Measurements from ENCODE around the gene AGBL1. TPM values are rescaled to one million over a fixed set of nuclear protein-coding genes. Genes with fewer than 3 reads are reported as not detected.

The AGBL1 gene
- total RNA-seq, 3 donors from 2014 or later (not counting 1 experiment from before 2014, with no cell fraction given): not detected

DNA sequence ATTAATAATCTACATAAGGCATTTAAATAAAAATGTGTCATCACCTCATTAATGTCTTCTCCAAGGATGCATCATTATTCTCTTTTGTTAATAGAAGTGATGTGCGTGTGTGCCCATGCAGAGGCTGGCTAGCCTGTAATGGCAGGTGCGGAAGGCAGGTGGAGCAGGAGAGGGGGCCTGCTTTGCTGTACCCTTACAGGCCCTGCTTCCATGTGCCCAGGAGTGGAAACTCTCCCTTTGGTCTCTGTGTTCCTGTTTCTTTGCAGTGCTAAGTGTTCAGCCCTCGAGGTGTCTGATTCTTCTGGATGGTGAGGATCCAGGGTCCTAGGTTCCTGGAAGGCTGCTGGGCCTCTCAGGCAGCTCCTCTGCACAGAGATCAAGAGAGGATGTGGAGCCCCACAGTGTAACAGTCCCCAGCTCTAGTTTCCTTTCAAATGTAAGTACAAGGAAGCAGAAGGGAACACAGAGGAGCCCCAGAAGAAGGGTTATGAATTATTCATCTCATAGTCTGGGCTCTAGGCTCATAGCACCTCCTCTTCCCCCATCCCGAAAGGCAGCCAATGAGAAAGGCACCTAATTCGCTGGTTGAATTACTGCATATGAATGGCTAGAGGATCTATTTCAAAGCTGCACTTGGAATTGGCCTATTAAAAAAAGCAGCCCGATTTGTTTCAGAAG, 39.2 kb upstream of the AGBL1 start:
- DNase-seq (no peak), ATAC-seq (no peak)
- Mint-ChIP-seq H3K4me3 (no peak overlapping the region), H3K36me3 (no peaks in the 10 kb centered on the region), H3K27ac (no peak overlapping the region), H3K27me3 (ENCODE audit: low read depth in 2 of 2) (peaks cover 5 to 42% of the 10 kb centered on the region in 2 donors), H3K9me3 (no peaks in the 10 kb centered on the region), H3K4me1 (no peaks in the 10 kb centered on the region)
- Histone ChIP-seq H3K36me3 (ENCODE audit: control insufficient read depth, insufficient read depth, low read length) (no peaks in the 10 kb centered on the region), H3K27ac (ENCODE audit: low read length) (no peak overlapping the region), H3K4me3 (ENCODE audit: low read length) (no peak overlapping the region), H3K4me1 (ENCODE audit: control insufficient read depth, insufficient read depth, low read length) (no peaks in the 10 kb centered on the region), H3K27me3 (ENCODE audit: control insufficient read depth, insufficient read depth, low read length) (peaks cover 3% of the 10 kb centered on the region), H3K9me3 (ENCODE audit: control insufficient read depth, insufficient read depth, low read length) (no peaks in the 10 kb centered on the region)
- TF ChIP-seq CTCF (IDR thresholded peaks at IDR 0.05): no peak
- intact Hi-C loops (cut with micrococcal nuclease): no loop called here
- 75% methylated on average over 5 of the region's 6 CpGs for WGBS (ENCODE audit: insufficient coverage)

DNA sequence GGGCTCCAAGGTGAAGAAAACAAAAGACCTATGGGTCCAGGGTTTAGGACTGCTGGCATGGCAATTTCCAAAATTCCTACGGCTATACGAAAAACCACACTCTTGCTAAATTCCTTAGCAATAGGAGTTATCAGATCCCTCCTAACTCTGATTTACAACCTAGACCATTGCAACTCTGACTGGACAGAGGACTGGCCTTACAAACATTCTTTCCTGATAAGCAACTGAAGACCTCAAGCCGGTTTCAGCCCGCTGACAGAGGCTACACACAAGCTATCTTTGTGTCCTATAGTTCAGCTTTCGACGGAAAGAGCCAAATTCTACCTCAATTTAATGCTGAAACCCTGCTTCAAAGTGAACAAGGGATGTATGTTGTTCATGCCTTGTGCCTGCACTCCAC, 38.3 kb upstream of the AGBL1 start:
- H3K27ac Mint-ChIP-seq: no peak overlapping the region
- DNase-seq (no peak), ATAC-seq (no peak)
- H3K4me1 Mint-ChIP-seq: no peaks in the 10 kb centered on the region
- 62% methylated on average over 6 of the region's 6 CpGs for WGBS (ENCODE audit: insufficient coverage)
- TF ChIP-seq CTCF (IDR thresholded peaks at IDR 0.05): no peak
- H3K4me3 Mint-ChIP-seq: no peak overlapping the region
- Histone ChIP-seq H3K36me3 (ENCODE audit: control insufficient read depth, insufficient read depth, low read length) (no peaks in the 10 kb centered on the region), H3K27ac (ENCODE audit: low read length) (no peak overlapping the region), H3K4me3 (ENCODE audit: low read length) (no peak overlapping the region), H3K27me3 (ENCODE audit: control insufficient read depth, insufficient read depth, low read length) (peaks cover 3% of the 10 kb centered on the region), H3K9me3 (ENCODE audit: control insufficient read depth, insufficient read depth, low read length) (no peaks in the 10 kb centered on the region), H3K4me1 (ENCODE audit: control insufficient read depth, insufficient read depth, low read length) (no peaks in the 10 kb centered on the region)
- intact Hi-C loops (cut with micrococcal nuclease): no loop called here
- H3K27me3 Mint-ChIP-seq (ENCODE audit: low read depth in 2 of 2): peaks cover 7 to 47% of the 10 kb centered on the region in 2 donors
- no peaks in the 10 kb centered on the region for H3K9me3 Mint-ChIP-seq
- no peaks in the 10 kb centered on the region for H3K36me3 Mint-ChIP-seq

GRCh38 chr15:86042226-86042625, 37.4 kb upstream of the AGBL1 start:
- Mint-ChIP-seq H3K4me3 (no peak overlapping the region), H3K36me3 (no peaks in the 10 kb centered on the region), H3K27me3 (ENCODE audit: low read depth in 2 of 2) (peaks cover 10 to 56% of the 10 kb centered on the region in 2 donors), H3K9me3 (no peaks in the 10 kb centered on the region), H3K27ac (no peak overlapping the region), H3K4me1 (no peaks in the 10 kb centered on the region)
- DNase-seq (no peak), ATAC-seq (no peak)
- Histone ChIP-seq H3K9me3 (ENCODE audit: control insufficient read depth, insufficient read depth, low read length) (no peaks in the 10 kb centered on the region), H3K27ac (ENCODE audit: low read length) (no peak overlapping the region), H3K4me1 (ENCODE audit: control insufficient read depth, insufficient read depth, low read length) (no peaks in the 10 kb centered on the region), H3K4me3 (ENCODE audit: low read length) (no peak overlapping the region), H3K36me3 (ENCODE audit: control insufficient read depth, insufficient read depth, low read length) (no peaks in the 10 kb centered on the region), H3K27me3 (ENCODE audit: control insufficient read depth, insufficient read depth, low read length) (peaks cover 3% of the 10 kb centered on the region)
- 96% methylated on average over 1 of the region's 1 CpG for WGBS (ENCODE audit: insufficient coverage)
- intact Hi-C loops (cut with micrococcal nuclease): no loop called here
- TF ChIP-seq CTCF (IDR thresholded peaks at IDR 0.05): no peak

- H3K4me1 Mint-ChIP-seq: no peaks in the 10 kb centered on the region
- peak in 1 of 2 donors; percentile 4 for DNase-seq
- Histone ChIP-seq H3K27me3 (ENCODE audit: control insufficient read depth, insufficient read depth, low read length) (peaks cover 3% of the 10 kb centered on the region), H3K4me3 (ENCODE audit: low read length) (no peak overlapping the region), H3K9me3 (ENCODE audit: control insufficient read depth, insufficient read depth, low read length) (no peaks in the 10 kb centered on the region), H3K27ac (ENCODE audit: low read length) (no peak overlapping the region), H3K36me3 (ENCODE audit: control insufficient read depth, insufficient read depth, low read length) (no peaks in the 10 kb centered on the region), H3K4me1 (ENCODE audit: control insufficient read depth, insufficient read depth, low read length) (no peaks in the 10 kb centered on the region)
- TF ChIP-seq CTCF (IDR thresholded peaks at IDR 0.05): no peak
- intact Hi-C loops (cut with micrococcal nuclease): no loop called here
- no peaks in the 10 kb centered on the region for H3K9me3 Mint-ChIP-seq
- no peaks in the 10 kb centered on the region for H3K36me3 Mint-ChIP-seq
- H3K4me3 Mint-ChIP-seq: no peak overlapping the region
- H3K27ac Mint-ChIP-seq: no peak overlapping the region
- H3K27me3 Mint-ChIP-seq (ENCODE audit: low read depth in 2 of 2): peaks cover 6 to 43% of the 10 kb centered on the region in 2 donors
- WGBS (ENCODE audit: insufficient coverage): 0% methylated on average over 1 of the region's 1 CpG
- ATAC-seq: no peak
Measured at GRCh38 chr15:86044981-86045380, 34.7 kb upstream of the AGBL1 start.
